Measurements from ENCODE around the gene FAM229B. TPM values are rescaled to one million over a fixed set of nuclear protein-coding genes. Genes with fewer than 3 reads are reported as not detected.
"Not testable (repeated sequence)": the region's sequence is repeated elsewhere in the genome, so short reads cannot be mapped to it uniquely, and the experiment has no call there.

The FAM229B gene
- total and polyA plus RNA-seq, 4 experiments from 2014 or later: 1.7 to 7.6 (median 2.9) TPM

GRCh38 chr6:112041535-112041934 is 45.9 kb upstream of the FAM229B start:
- peaks cover 13% of the 10 kb centered on the region for H3K4me1 ChIP-seq (ENCODE audit: insufficient read depth, low read length)
- ChIA-PET CTCF (ENCODE audit: partially characterized antibody) (interaction anchor here (0.6 to 12.6 kb wide), 17 partner anchors 9 to 782 kb away, joined by 3 to 619 read pairs (median 6); partner anchors contain the start of genes FYN and TRAF3IP2), POLR2A (ENCODE audit: partially characterized antibody) (interaction anchor here (0.5 to 5.3 kb wide), 9 partner anchors 14 to 289 kb away, joined by 3 to 58 read pairs (median 7); no protein-coding TSS in a partner anchor)

GRCh38 chr6:112043032-112044007 is 44.1 kb upstream of the FAM229B start:
- Mint-ChIP-seq H3K4me3 (peak overlapping the region; percentile 90 to 99 (median 96)), H3K9me3 (no peaks in the 10 kb centered on the region), H3K36me3 (peaks cover 0 to 5% of the 10 kb centered on the region in 2 donors), H3K27me3 (no peaks in the 10 kb centered on the region), H3K27ac (peak overlapping the region; percentile 96 to 100 (median 99)), H3K4me1 (peaks cover 12 to 35% (median 20%) of the 10 kb centered on the region in 4 donors)
- Histone ChIP-seq H3K27me3 (ENCODE audit: insufficient read depth, low read length) (no peaks in the 10 kb centered on the region), H3K4me1 (ENCODE audit: insufficient read depth, low read length) (peaks cover 9% of the 10 kb centered on the region), H3K36me3 (ENCODE audit: insufficient read depth, low read length) (no peaks in the 10 kb centered on the region), H3K9me3 (ENCODE audit: control insufficient read depth in 1 of 2, low read length in 2 of 2) (no peaks in the 10 kb centered on the region), H3K27ac (ENCODE audit: low read depth, low read length) (peak overlapping the region; percentile 96), H3K4me3 (ENCODE audit: low read length in 2 of 2) (peak overlapping the region; percentile 96 to 99)
- ChIA-PET POLR2A (ENCODE audit: partially characterized antibody) (interaction anchor here (0.6 to 5.3 kb wide), 17 partner anchors 10 to 784 kb away, joined by 3 to 58 read pairs (median 4); partner anchors contain the start of genes FAM229B, FYN and TUBE1), CTCF (ENCODE audit: partially characterized antibody) (interaction anchor here (0.6 to 12.6 kb wide), 67 partner anchors 8 to 1370 kb away, joined by 3 to 619 read pairs (median 4); partner anchors contain the start of genes CCN6, FAM229B, TRAF3IP2 and TUBE1)
- DNase-seq: peak; percentile 88 to 95 (median 89)
- intact Hi-C loops (cut with micrococcal nuclease): loop anchor here (1.0 to 5.0 kb wide), 13 partner anchors 15 to 1032 kb away; partner anchors contain the start of genes FYN and TRAF3IP2

More at GRCh38 chr6:112041535-112041934, 45.9 kb upstream of the FAM229B start:
- Mint-ChIP-seq H3K36me3 (peaks cover 0 to 5% of the 10 kb centered on the region in 2 donors), H3K9me3 (no peaks in the 10 kb centered on the region), H3K4me1 (peaks cover 14 to 35% (median 26%) of the 10 kb centered on the region in 4 donors), H3K27ac (peak overlapping the region; percentile 96 to 100 (median 99)), H3K27me3 (no peaks in the 10 kb centered on the region), H3K4me3 (peak overlapping the region in 1 of 8 donors; percentile 41)
- Histone ChIP-seq H3K9me3 (ENCODE audit: control insufficient read depth in 1 of 2, low read length in 2 of 2) (no peaks in the 10 kb centered on the region), H3K27ac (ENCODE audit: low read depth, low read length) (no peak overlapping the region), H3K4me3 (ENCODE audit: low read length in 2 of 2) (no peak overlapping the region), H3K36me3 (ENCODE audit: insufficient read depth, low read length) (no peaks in the 10 kb centered on the region), H3K27me3 (ENCODE audit: insufficient read depth, low read length) (no peaks in the 10 kb centered on the region)
- DNase-seq: no peak
- intact Hi-C loops (cut with micrococcal nuclease): loop anchor here (5.0 kb wide), 1 partner anchor 679 kb away; no protein-coding TSS in a partner anchor

- Mint-ChIP-seq H3K9me3 (no peaks in the 10 kb centered on the region), H3K27ac (peak overlapping the region; percentile 96 to 100 (median 99)), H3K36me3 (peaks cover 0 to 5% of the 10 kb centered on the region in 2 donors), H3K27me3 (no peaks in the 10 kb centered on the region), H3K4me3 (peak overlapping the region in 4 of 8 donors; percentile 1 to 99 (median 52)), H3K4me1 (peaks cover 12 to 35% (median 19%) of the 10 kb centered on the region in 4 donors)
- ChIA-PET POLR2A (ENCODE audit: partially characterized antibody) (interaction anchor here (1.2 to 5.3 kb wide), 6 partner anchors 17 to 785 kb away, joined by 3 to 58 read pairs (median 24); a partner anchor contains a TSS), CTCF (ENCODE audit: partially characterized antibody) (interaction anchor here (0.7 to 12.6 kb wide), 16 partner anchors 9 to 831 kb away, joined by 3 to 619 read pairs (median 4); a partner anchor contains a TSS)
- no peaks in the 10 kb centered on the region for H3K9me3 ChIP-seq (ENCODE audit: control insufficient read depth in 1 of 2, low read length in 2 of 2)
- no peak overlapping the region for H3K4me3 ChIP-seq (ENCODE audit: low read length in 2 of 2)
- peaks cover 9% of the 10 kb centered on the region for H3K4me1 ChIP-seq (ENCODE audit: insufficient read depth, low read length)
- no peaks in the 10 kb centered on the region for H3K36me3 ChIP-seq (ENCODE audit: insufficient read depth, low read length)
- no peaks in the 10 kb centered on the region for H3K27me3 ChIP-seq (ENCODE audit: insufficient read depth, low read length)
- DNase-seq: no peak
- intact Hi-C loops (cut with micrococcal nuclease): loop anchor here (5.0 kb wide), 1 partner anchor 682 kb away; no protein-coding TSS in a partner anchor
- H3K27ac ChIP-seq (ENCODE audit: low read depth, low read length): no peak overlapping the region
Measured at GRCh38 chr6:112044196-112044595, 43.2 kb upstream of the FAM229B start.

DNA sequence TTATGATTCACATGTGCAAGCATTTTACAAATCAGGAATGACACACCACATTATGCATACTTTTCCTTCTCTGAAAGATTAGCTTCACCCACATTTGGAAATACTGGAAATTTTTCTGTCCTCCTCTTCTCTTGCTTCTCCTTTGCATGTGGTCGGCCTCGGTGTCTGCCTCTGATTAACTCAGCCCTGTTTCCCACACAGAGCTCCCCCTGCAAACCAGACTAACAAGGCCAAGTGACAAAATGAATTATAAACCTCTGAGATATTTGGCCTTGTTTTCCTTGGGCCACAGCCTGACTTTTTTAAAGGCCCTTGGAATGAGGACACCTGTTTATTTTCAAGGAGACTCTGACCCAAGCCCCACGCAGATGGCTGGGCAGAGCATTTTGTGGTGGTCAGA is 42.5 kb upstream of the FAM229B start:
- no peak for DNase-seq
- ChIA-PET CTCF (ENCODE audit: partially characterized antibody) (interaction anchor here (0.7 to 12.6 kb wide), 14 partner anchors 9 to 832 kb away, joined by 3 to 619 read pairs (median 3); a partner anchor contains a TSS), POLR2A (ENCODE audit: partially characterized antibody) (interaction anchor here (1.0 to 5.3 kb wide), 5 partner anchors 18 to 786 kb away, joined by 3 to 58 read pairs (median 24); a partner anchor contains a TSS)
- Mint-ChIP-seq H3K27me3 (no peaks in the 10 kb centered on the region), H3K36me3 (peaks cover 0 to 5% of the 10 kb centered on the region in 2 donors), H3K9me3 (no peaks in the 10 kb centered on the region), H3K27ac (peak overlapping the region in 5 of 7 donors; percentile 45 to 99 (median 96)), H3K4me1 (peaks cover 10 to 30% (median 18%) of the 10 kb centered on the region in 4 donors), H3K4me3 (peak overlapping the region in 2 of 8 donors; percentile 1 to 2)
- Histone ChIP-seq H3K27ac (ENCODE audit: low read depth, low read length) (no peak overlapping the region), H3K36me3 (ENCODE audit: insufficient read depth, low read length) (no peaks in the 10 kb centered on the region), H3K9me3 (ENCODE audit: control insufficient read depth in 1 of 2, low read length in 2 of 2) (no peaks in the 10 kb centered on the region), H3K4me3 (ENCODE audit: low read length in 2 of 2) (no peak overlapping the region), H3K27me3 (ENCODE audit: insufficient read depth, low read length) (no peaks in the 10 kb centered on the region), H3K4me1 (ENCODE audit: insufficient read depth, low read length) (peaks cover 9% of the 10 kb centered on the region)
- intact Hi-C loops (cut with micrococcal nuclease): loop anchor here (5.0 kb wide), 1 partner anchor 683 kb away; no protein-coding TSS in a partner anchor

- H3K27me3 ChIP-seq (ENCODE audit: insufficient read depth, low read length); intact Hi-C loops (cut with micrococcal nuclease); H3K4me1 ChIP-seq (ENCODE audit: insufficient read depth, low read length); H3K36me3 ChIP-seq (ENCODE audit: insufficient read depth, low read length); H3K36me3 Mint-ChIP-seq; POLR2A ChIA-PET (ENCODE audit: partially characterized antibody); H3K27ac ChIP-seq (ENCODE audit: low read depth, low read length); DNase-seq; H3K4me3 Mint-ChIP-seq; H3K27ac Mint-ChIP-seq; H3K27me3 Mint-ChIP-seq; H3K4me3 ChIP-seq (ENCODE audit: low read length in 2 of 2); H3K9me3 Mint-ChIP-seq; H3K9me3 ChIP-seq (ENCODE audit: control insufficient read depth in 1 of 2, low read length in 2 of 2): not testable (repeated sequence)
- CTCF ChIA-PET (ENCODE audit: partially characterized antibody): interaction anchor here (12.6 kb wide), 1 partner anchor 33 kb away, joined by 619 read pairs; no protein-coding TSS in a partner anchor
- H3K4me1 Mint-ChIP-seq: peaks cover 5 to 16% (median 7%) of the 10 kb centered on the region in 4 donors
Measured at GRCh38 chr6:112047523-112047922, 39.9 kb upstream of the FAM229B start.

GRCh38 chr6:112049026-112049799 is 38.2 kb upstream of the FAM229B start:
- Mint-ChIP-seq H3K27me3 (peaks cover 0 to 1% of the 10 kb centered on the region in 2 donors), H3K4me3 (no peak overlapping the region), H3K27ac (no peak overlapping the region), H3K36me3 (no peaks in the 10 kb centered on the region), H3K9me3 (no peaks in the 10 kb centered on the region), H3K4me1 (peaks cover 0 to 2% (median 0%) of the 10 kb centered on the region in 4 donors)
- Histone ChIP-seq H3K27me3 (ENCODE audit: insufficient read depth, low read length) (no peaks in the 10 kb centered on the region), H3K4me3 (ENCODE audit: low read length in 2 of 2) (no peak overlapping the region), H3K4me1 (ENCODE audit: insufficient read depth, low read length) (no peaks in the 10 kb centered on the region), H3K36me3 (ENCODE audit: insufficient read depth, low read length) (no peaks in the 10 kb centered on the region), H3K9me3 (ENCODE audit: control insufficient read depth in 1 of 2, low read length in 2 of 2) (no peaks in the 10 kb centered on the region), H3K27ac (ENCODE audit: low read depth, low read length) (no peak overlapping the region)
- intact Hi-C loops (cut with micrococcal nuclease): no loop called here
- ChIA-PET POLR2A (ENCODE audit: partially characterized antibody) (no interaction called here), CTCF (ENCODE audit: partially characterized antibody) (interaction anchor here (0.6 to 3.9 kb wide), 6 partner anchors 9 to 790 kb away, joined by 3 to 23 read pairs (median 6); a partner anchor contains a TSS)
- DNase-seq: no peak
